NCI-H748 (cell line): ENCODE data around the gene PPP1R15B.

Experiments used
- DNase-seq: peaks from one replicate; lab custom pipeline; 2025; ENCODE audit not compliant: unreplicated experiment; lab: John Stamatoyannopoulos, UW

The PPP1R15B gene

GRCh38 chr1:204421441-204421840 is 9.8 kb upstream of the PPP1R15B start:
- DNase-seq = no peak

GRCh38 chr1:204420039-204421004 is 8.7 kb upstream of the PPP1R15B start:
- DNase-seq = no peak

- DNase-seq = no peak
Observed at GRCh38 chr1:204419064-204419403, 7.4 kb upstream of the PPP1R15B start.

GRCh38 chr1:204418174-204419063 is 6.8 kb upstream of the PPP1R15B start:
- DNase-seq = no peak

- DNase-seq = no peak
Observed at GRCh38 chr1:204417074-204417997, 5.7 kb upstream of the PPP1R15B start.

GRCh38 chr1:204416589-204417073 is 5.0 kb upstream of the PPP1R15B start:
- DNase-seq = no peak

- no peak for DNase-seq
Observed at GRCh38 chr1:204415351-204415750, 3.7 kb upstream of the PPP1R15B start.

- no peak for DNase-seq
Observed at GRCh38 chr1:204414016-204414415, 2.4 kb upstream of the PPP1R15B start.

- DNase-seq = no peak
Observed at GRCh38 chr1:204413170-204413535, 1.5 kb upstream of the PPP1R15B start.

- peak; percentile 57 for DNase-seq
Observed at GRCh38 chr1:204410688-204411450, 748 bp downstream of the PPP1R15B start.

- no peak for DNase-seq
Observed at GRCh38 chr1:204409836-204410687, 1.6 kb downstream of the PPP1R15B start.

- no peak for DNase-seq
Observed at GRCh38 chr1:204409123-204409522, 2.5 kb downstream of the PPP1R15B start.

GRCh38 chr1:204408602-204409001 is 3.0 kb downstream of the PPP1R15B start:
- no peak for DNase-seq

GRCh38 chr1:204408074-204408507 is 3.5 kb downstream of the PPP1R15B start:
- peak; percentile 7 for DNase-seq

GRCh38 chr1:204407295-204407971 is 4.2 kb downstream of the PPP1R15B start:
- DNase-seq = no peak

- no peak for DNase-seq
Observed at GRCh38 chr1:204406621-204407020, 5.0 kb downstream of the PPP1R15B start.

- no peak for DNase-seq
Observed at GRCh38 chr1:204405988-204406387, 5.6 kb downstream of the PPP1R15B start.

- DNase-seq = no peak
Observed at GRCh38 chr1:204404629-204405028, 7.0 kb downstream of the PPP1R15B start.
